Activated CD8-positive, alpha-beta memory T cell treated with anti-CD3 and anti-CD28 coated beads, Interleukin-2, amount 10 ng/mL, durations not matched to agents 7 days and 5 days (primary cell): ENCODE data around the gene PAWR. TPM values are rescaled to one million over a fixed set of nuclear protein-coding genes. Genes with fewer than 3 reads are reported as not detected.

Source experiments
- total RNA-seq, 2 experiments: library from RNA; stranded (reverse); gene quantifications; one replicate each; pipeline ENCODE4 v1.2.3, GENCODE V29; 2021

The PAWR gene
- total RNA-seq, 2 experiments from 2014 or later = 3.0 to 5.2 TPM

Other genes with a start within 250 kb of the PAWR start
- 100 to 1,000 TPM; 104 to 108 TPM for gene PPP1R12A, start 244.1 kb upstream of the PAWR start, total RNA-seq